Measurements from ENCODE around the gene ST7L. TPM values are rescaled to one million over a fixed set of nuclear protein-coding genes. Genes with fewer than 3 reads are reported as not detected.

The ST7L gene
- polyA plus RNA-seq, 1 donor (not counting 4 experiments of a cell fraction or from before 2014, with no cell fraction given), result 13.4 TPM

- TF ChIP-seq CTCF (optimal IDR thresholded peaks at IDR 0.05 in 1 of 3, IDR thresholded peaks at IDR 0.05 in 1 of 3, conservative IDR thresholded peaks at IDR 0.05 in 1 of 3; ENCODE audit: extremely low read depth in 1 of 3, insufficient read depth in 2 of 3, low read length in 3 of 3) (no peak), EZH2 (IDR thresholded peaks at IDR 0.05; ENCODE audit: low read length) (no peak)
- H4K20me1 ChIP-seq (ENCODE audit: control insufficient read depth, extremely low read depth, insufficient read depth, low read length), result no peaks in the 10 kb centered on the region
- DNase-seq (ENCODE audit: low read depth, low spot score), result no peak
- no peaks in the 10 kb centered on the region for H3K9me3 ChIP-seq (ENCODE audit: control insufficient read depth, low read depth, low read length)
- H3K4me3 ChIP-seq (ENCODE audit: control insufficient read depth in 2 of 3, extremely low read depth in 1 of 3, insufficient read depth in 2 of 3, low read depth in 1 of 3, low read length in 3 of 3), result no peak overlapping the region
- peaks cover 5% of the 10 kb centered on the region in 2 experiments for H3K36me3 ChIP-seq (ENCODE audit: control insufficient read depth in 2 of 2, extremely low read depth in 1 of 2, insufficient read depth in 2 of 2, low read length in 2 of 2)
- dilution Hi-C loops (cut with MboI; ENCODE audit: extremely low pct_ligation_motif_present, low sequenced_read_pairs), result no loop called here
- H3K9ac ChIP-seq (ENCODE audit: control insufficient read depth, extremely low read depth, insufficient read depth, low read length), result no peak overlapping the region
- no peak overlapping the region for H3K4me2 ChIP-seq (ENCODE audit: control insufficient read depth, extremely low read depth, insufficient read depth, low read depth, low read length)
- H3K9me1 ChIP-seq (ENCODE audit: control insufficient read depth, extremely low read depth, insufficient read depth, low read length), result no peaks in the 10 kb centered on the region
- no peaks in the 10 kb centered on the region for H3K27me3 ChIP-seq (ENCODE audit: control insufficient read depth, extremely low read depth, insufficient read depth, low read length)
- no peak for FAIRE-seq
- no peak overlapping the region for H2AFZ ChIP-seq (ENCODE audit: control insufficient read depth, low read length)
- H3K4me1 ChIP-seq (ENCODE audit: control insufficient read depth, extremely low read depth, insufficient read depth, low read length), result no peaks in the 10 kb centered on the region
- H3K27ac ChIP-seq (ENCODE audit: control insufficient read depth, insufficient read depth, low read length), result no peak overlapping the region
- H3K79me2 ChIP-seq (ENCODE audit: control insufficient read depth, insufficient read depth, low read length), result no peaks in the 10 kb centered on the region
Observed at GRCh38 chr1:112536561-112536960, 82.4 kb downstream of the ST7L start.

- H2AFZ ChIP-seq (ENCODE audit: control insufficient read depth, low read length), result no peak overlapping the region
- dilution Hi-C loops (cut with MboI; ENCODE audit: extremely low pct_ligation_motif_present, low sequenced_read_pairs), result no loop called here
- H3K27me3 ChIP-seq (ENCODE audit: control insufficient read depth, extremely low read depth, insufficient read depth, low read length), result no peaks in the 10 kb centered on the region
- DNase-seq (ENCODE audit: low read depth, low spot score) (no peak), FAIRE-seq (no peak)
- no peaks in the 10 kb centered on the region for H3K9me3 ChIP-seq (ENCODE audit: control insufficient read depth, low read depth, low read length)
- H3K4me1 ChIP-seq (ENCODE audit: control insufficient read depth, extremely low read depth, insufficient read depth, low read length), result no peaks in the 10 kb centered on the region
- no peak overlapping the region for H3K4me3 ChIP-seq (ENCODE audit: control insufficient read depth in 2 of 3, extremely low read depth in 1 of 3, insufficient read depth in 2 of 3, low read depth in 1 of 3, low read length in 3 of 3)
- no peak overlapping the region for H3K9ac ChIP-seq (ENCODE audit: control insufficient read depth, extremely low read depth, insufficient read depth, low read length)
- H3K79me2 ChIP-seq (ENCODE audit: control insufficient read depth, insufficient read depth, low read length), result no peaks in the 10 kb centered on the region
- no peak overlapping the region for H3K27ac ChIP-seq (ENCODE audit: control insufficient read depth, insufficient read depth, low read length)
- no peak overlapping the region for H3K4me2 ChIP-seq (ENCODE audit: control insufficient read depth, extremely low read depth, insufficient read depth, low read depth, low read length)
- H3K9me1 ChIP-seq (ENCODE audit: control insufficient read depth, extremely low read depth, insufficient read depth, low read length), result no peaks in the 10 kb centered on the region
- no peaks in the 10 kb centered on the region for H3K36me3 ChIP-seq (ENCODE audit: control insufficient read depth in 2 of 2, extremely low read depth in 1 of 2, insufficient read depth in 2 of 2, low read length in 2 of 2)
- TF ChIP-seq CTCF (optimal IDR thresholded peaks at IDR 0.05 in 1 of 3, IDR thresholded peaks at IDR 0.05 in 1 of 3, conservative IDR thresholded peaks at IDR 0.05 in 1 of 3; ENCODE audit: extremely low read depth in 1 of 3, insufficient read depth in 2 of 3, low read length in 3 of 3), result no peak
- TF ChIP-seq EZH2 (IDR thresholded peaks at IDR 0.05; ENCODE audit: low read length), result no peak
- no peaks in the 10 kb centered on the region for H4K20me1 ChIP-seq (ENCODE audit: control insufficient read depth, extremely low read depth, insufficient read depth, low read length)
Observed at GRCh38 chr1:112533029-112533428, 85.9 kb downstream of the ST7L start.

Measured in keratinocyte (primary cell).